ENCODE results near the gene CHGA. TPM values are rescaled to one million over a fixed set of nuclear protein-coding genes. Genes with fewer than 3 reads are reported as not detected.
A peak's percentile ranks its signal among the peaks of the same experiment; 100 is the strongest.

Gene CHGA
- polyA plus RNA-seq, 1 donor from 2014 or later = 131 TPM

DNA sequence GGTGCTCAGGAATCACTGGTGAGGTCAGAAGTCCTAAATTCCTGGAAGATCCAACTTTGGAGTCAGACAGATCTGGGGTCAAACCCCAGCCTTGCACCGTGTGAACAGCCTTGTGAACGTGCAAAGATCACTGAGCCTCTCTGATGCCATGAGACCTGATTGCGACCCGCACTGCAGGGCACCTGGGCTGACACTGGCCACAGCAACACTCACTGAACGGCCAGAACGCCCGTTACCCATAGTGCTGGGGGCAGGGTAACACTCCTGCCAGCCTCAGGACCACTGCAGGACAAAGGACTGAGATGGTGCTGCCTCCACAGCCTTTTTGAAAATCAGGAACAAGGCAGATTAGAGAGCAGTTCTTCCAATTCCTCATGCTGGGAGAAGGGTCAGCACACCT is 28.3 kb downstream of the CHGA start:
- Histone ChIP-seq H3K4me3 (ENCODE audit: low read length) (no peak overlapping the region), H3K9ac (ENCODE audit: low read length) (no peak overlapping the region), H3K36me3 (ENCODE audit: insufficient read depth, low read length) (no peaks in the 10 kb centered on the region), H3K27ac (ENCODE audit: low read length) (no peak overlapping the region), H3F3A (ENCODE audit: insufficient read depth, low read length, poor library complexity, severe bottlenecking) (no peaks in the 10 kb centered on the region), H2AFZ (ENCODE audit: low read depth, low read length) (no peak overlapping the region), H3K4me2 (ENCODE audit: low read length) (no peak overlapping the region), H3K79me2 (replicated peaks; ENCODE audit: insufficient read depth, low read length) (no peaks in the 10 kb centered on the region), H3K27me3 (ENCODE audit: insufficient read depth, low read depth, low read length) (no peaks in the 10 kb centered on the region), H3K9me2 (ENCODE audit: insufficient read depth, low read length) (no peaks in the 10 kb centered on the region), H4K20me1 (ENCODE audit: insufficient read depth) (no peaks in the 10 kb centered on the region), H3K9me3 (ENCODE audit: low read length) (no peaks in the 10 kb centered on the region)
- TF ChIP-seq EP300 (conservative IDR thresholded peaks at IDR 0.05; ENCODE audit: poor library complexity, severe bottlenecking) (no peak), MXI1 (conservative IDR thresholded peaks at IDR 0.05; ENCODE audit: poor library complexity, severe bottlenecking) (no peak), EZH2 (IDR thresholded peaks at IDR 0.05; ENCODE audit: borderline replicate concordance, insufficient read depth, low read length, poor library complexity, severe bottlenecking) (no peak), RAD21 (conservative IDR thresholded peaks at IDR 0.05) (no peak), POLR2AphosphoS5 (IDR thresholded peaks at IDR 0.05) (no peak), TAF1 (IDR thresholded peaks at IDR 0.05; ENCODE audit: low read depth) (no peak), SMC3 (conservative IDR thresholded peaks at IDR 0.05; ENCODE audit: poor library complexity) (no peak)
- TF ChIP-seq, protein P1, sequence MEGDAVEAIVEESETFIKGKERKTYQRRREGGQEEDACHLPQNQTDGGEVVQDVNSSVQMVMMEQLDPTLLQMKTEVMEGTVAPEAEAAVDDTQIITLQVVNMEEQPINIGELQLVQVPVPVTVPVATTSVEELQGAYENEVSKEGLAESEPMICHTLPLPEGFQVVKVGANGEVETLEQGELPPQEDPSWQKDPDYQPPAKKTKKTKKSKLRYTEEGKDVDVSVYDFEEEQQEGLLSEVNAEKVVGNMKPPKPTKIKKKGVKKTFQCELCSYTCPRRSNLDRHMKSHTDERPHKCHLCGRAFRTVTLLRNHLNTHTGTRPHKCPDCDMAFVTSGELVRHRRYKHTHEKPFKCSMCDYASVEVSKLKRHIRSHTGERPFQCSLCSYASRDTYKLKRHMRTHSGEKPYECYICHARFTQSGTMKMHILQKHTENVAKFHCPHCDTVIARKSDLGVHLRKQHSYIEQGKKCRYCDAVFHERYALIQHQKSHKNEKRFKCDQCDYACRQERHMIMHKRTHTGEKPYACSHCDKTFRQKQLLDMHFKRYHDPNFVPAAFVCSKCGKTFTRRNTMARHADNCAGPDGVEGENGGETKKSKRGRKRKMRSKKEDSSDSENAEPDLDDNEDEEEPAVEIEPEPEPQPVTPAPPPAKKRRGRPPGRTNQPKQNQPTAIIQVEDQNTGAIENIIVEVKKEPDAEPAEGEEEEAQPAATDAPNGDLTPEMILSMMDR (IDR thresholded peaks at IDR 0.05; ENCODE audit: poor library complexity, severe bottlenecking) = no peak
- TF ChIP-seq, protein P2, sequence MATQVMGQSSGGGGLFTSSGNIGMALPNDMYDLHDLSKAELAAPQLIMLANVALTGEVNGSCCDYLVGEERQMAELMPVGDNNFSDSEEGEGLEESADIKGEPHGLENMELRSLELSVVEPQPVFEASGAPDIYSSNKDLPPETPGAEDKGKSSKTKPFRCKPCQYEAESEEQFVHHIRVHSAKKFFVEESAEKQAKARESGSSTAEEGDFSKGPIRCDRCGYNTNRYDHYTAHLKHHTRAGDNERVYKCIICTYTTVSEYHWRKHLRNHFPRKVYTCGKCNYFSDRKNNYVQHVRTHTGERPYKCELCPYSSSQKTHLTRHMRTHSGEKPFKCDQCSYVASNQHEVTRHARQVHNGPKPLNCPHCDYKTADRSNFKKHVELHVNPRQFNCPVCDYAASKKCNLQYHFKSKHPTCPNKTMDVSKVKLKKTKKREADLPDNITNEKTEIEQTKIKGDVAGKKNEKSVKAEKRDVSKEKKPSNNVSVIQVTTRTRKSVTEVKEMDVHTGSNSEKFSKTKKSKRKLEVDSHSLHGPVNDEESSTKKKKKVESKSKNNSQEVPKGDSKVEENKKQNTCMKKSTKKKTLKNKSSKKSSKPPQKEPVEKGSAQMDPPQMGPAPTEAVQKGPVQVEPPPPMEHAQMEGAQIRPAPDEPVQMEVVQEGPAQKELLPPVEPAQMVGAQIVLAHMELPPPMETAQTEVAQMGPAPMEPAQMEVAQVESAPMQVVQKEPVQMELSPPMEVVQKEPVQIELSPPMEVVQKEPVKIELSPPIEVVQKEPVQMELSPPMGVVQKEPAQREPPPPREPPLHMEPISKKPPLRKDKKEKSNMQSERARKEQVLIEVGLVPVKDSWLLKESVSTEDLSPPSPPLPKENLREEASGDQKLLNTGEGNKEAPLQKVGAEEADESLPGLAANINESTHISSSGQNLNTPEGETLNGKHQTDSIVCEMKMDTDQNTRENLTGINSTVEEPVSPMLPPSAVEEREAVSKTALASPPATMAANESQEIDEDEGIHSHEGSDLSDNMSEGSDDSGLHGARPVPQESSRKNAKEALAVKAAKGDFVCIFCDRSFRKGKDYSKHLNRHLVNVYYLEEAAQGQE (IDR thresholded peaks at IDR 0.05; ENCODE audit: borderline replicate concordance) = no peak

DNA sequence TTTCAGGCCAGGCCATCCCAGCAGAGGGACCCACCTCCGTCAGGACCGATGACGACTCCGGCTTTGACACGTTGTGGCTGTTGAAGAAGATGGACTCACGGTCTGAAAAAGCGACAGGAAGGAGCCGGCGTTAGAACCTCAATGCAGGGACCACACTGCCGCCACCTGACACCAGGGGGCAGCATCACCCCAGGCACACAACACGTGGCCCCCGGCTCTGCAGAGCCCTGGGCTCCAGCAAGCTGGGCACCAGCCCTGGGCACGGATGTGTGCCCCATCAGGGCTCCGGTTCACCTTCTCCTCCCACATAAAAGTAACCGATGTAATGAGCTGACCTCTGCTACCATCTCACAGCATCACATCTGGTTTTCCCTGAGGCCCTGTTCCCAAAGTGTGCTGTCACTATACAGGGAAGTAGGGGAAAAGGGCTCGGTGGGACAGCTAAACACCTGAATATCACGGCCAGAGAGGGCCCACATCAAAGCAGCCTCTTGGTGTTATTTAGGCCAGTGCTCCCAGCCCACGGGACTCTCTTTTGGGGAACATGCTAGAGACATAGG is 29.0 kb downstream of the CHGA start:
- no peaks in the 10 kb centered on the region for H3K9me3 ChIP-seq (ENCODE audit: low read length)

More for the DNA sequence above, 29.0 kb downstream of the CHGA start:
- no peak overlapping the region for H3K27ac ChIP-seq (ENCODE audit: low read length)
- no peaks in the 10 kb centered on the region for H4K20me1 ChIP-seq (ENCODE audit: insufficient read depth)
- H3K27me3 ChIP-seq (ENCODE audit: insufficient read depth, low read depth, low read length) = no peaks in the 10 kb centered on the region
- H2AFZ ChIP-seq (ENCODE audit: low read depth, low read length) = no peak overlapping the region
- no peak overlapping the region for H3K9ac ChIP-seq (ENCODE audit: low read length)
- H3F3A ChIP-seq (ENCODE audit: insufficient read depth, low read length, poor library complexity, severe bottlenecking) = no peaks in the 10 kb centered on the region
- H3K36me3 ChIP-seq (ENCODE audit: insufficient read depth, low read length) = no peaks in the 10 kb centered on the region
- H3K79me2 ChIP-seq (replicated peaks; ENCODE audit: insufficient read depth, low read length) = no peaks in the 10 kb centered on the region
- no peak overlapping the region for H3K4me2 ChIP-seq (ENCODE audit: low read length)
- H3K4me3 ChIP-seq (ENCODE audit: low read length) = no peak overlapping the region
- TF ChIP-seq EP300 (conservative IDR thresholded peaks at IDR 0.05; ENCODE audit: poor library complexity, severe bottlenecking) = no peak
- peak; percentile 99 for TF ChIP-seq SMC3 (conservative IDR thresholded peaks at IDR 0.05; ENCODE audit: poor library complexity)
- TF ChIP-seq RAD21 (conservative IDR thresholded peaks at IDR 0.05) = peak; percentile 98
- TF ChIP-seq, protein P1 (IDR thresholded peaks at IDR 0.05; ENCODE audit: poor library complexity, severe bottlenecking) = peak; percentile 96
- TF ChIP-seq MXI1 (conservative IDR thresholded peaks at IDR 0.05; ENCODE audit: poor library complexity, severe bottlenecking) = peak; percentile 39
- no peaks in the 10 kb centered on the region for H3K9me2 ChIP-seq (ENCODE audit: insufficient read depth, low read length)

All from neural cell (in vitro differentiated cells).